Endothelial cell (in vitro differentiated cells): ENCODE measurements around the gene FAM193A. TPM values are rescaled to one million over a fixed set of nuclear protein-coding genes. Genes with fewer than 3 reads are reported as not detected.
A peak's percentile ranks its signal among the peaks of the same experiment; 100 is the strongest.

Source experiments
- DNase-seq: peaks from one replicate; pipeline ENCODE4 v3.0.0; 2021; ENCODE audit warnings: low spot score
- H3K27ac Mint-ChIP-seq: one replicate; pipeline ENCODE4 v1.8.0; 2021; ENCODE audit warnings: mixed read lengths, inconsistent platforms; ENCODE audit not compliant: unreplicated experiment
- H3K27me3 Mint-ChIP-seq: one replicate; pipeline ENCODE4 v1.8.0; 2021; ENCODE audit warnings: mild to moderate bottlenecking, moderate library complexity, mixed read lengths, inconsistent platforms; ENCODE audit not compliant: unreplicated experiment
- H3K36me3 Mint-ChIP-seq: one replicate; pipeline ENCODE4 v1.8.0; 2021; ENCODE audit warnings: mild to moderate bottlenecking, low read depth, mixed read lengths, inconsistent platforms; ENCODE audit not compliant: unreplicated experiment
- H3K4me1 Mint-ChIP-seq: one replicate; pipeline ENCODE4 v1.8.0; 2021; ENCODE audit warnings: mild to moderate bottlenecking, mixed read lengths, inconsistent platforms; ENCODE audit not compliant: unreplicated experiment
- H3K4me3 Mint-ChIP-seq: one replicate; pipeline ENCODE4 v1.8.0; 2021; ENCODE audit warnings: mild to moderate bottlenecking, mixed read lengths, inconsistent platforms; ENCODE audit not compliant: unreplicated experiment
- H3K9me3 Mint-ChIP-seq: one replicate; pipeline ENCODE4 v1.8.0; 2021; ENCODE audit warnings: mixed read lengths, inconsistent platforms; ENCODE audit not compliant: unreplicated experiment
- total RNA-seq: library from RNA; stranded (reverse); fragmentation: NEBNext Ultra II Directional; extraction: Animal tissue kit (Norgen Biotek cat#: 25700); gene quantifications from one replicate; pipeline ENCODE4 v1.2.1, GENCODE V29; 2021; ENCODE audit not compliant: unreplicated experiment
- TF ChIP-seq, protein P1 (sequence below): fragments of 200-600 bp; sonication (generic); IDR thresholded peaks from one replicate; pipeline ENCODE4 v1.5.0; 2021; ENCODE audit warnings: antibody characterized with exemption; ENCODE audit not compliant: unreplicated experiment

The FAM193A gene
- total RNA-seq, 1 donor from 2014 or later: 33.7 TPM

DNA sequence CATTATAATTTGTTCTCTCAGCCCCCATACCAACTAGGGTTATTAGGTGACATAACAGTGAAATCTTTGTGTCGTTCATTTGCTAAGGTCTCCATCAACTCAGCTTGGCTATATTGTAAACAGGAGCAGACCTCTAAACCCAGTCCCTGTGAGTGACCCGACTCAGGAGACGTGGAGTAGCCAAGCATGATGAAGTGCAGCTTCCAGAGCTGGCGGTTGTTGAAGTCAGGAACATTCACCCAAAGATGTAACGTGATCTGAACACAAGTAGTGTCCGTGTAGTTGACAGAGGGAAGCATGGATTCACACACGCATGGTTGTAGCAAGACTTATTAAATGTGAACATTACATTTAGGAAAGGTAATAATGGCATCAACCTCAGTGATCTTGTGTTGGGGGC is 102.3 kb downstream of the FAM193A start:
- Mint-ChIP-seq H3K27me3 (no peaks in the 10 kb centered on the region), H3K36me3 (peaks cover 30% of the 10 kb centered on the region), H3K4me1 (no peaks in the 10 kb centered on the region), H3K27ac (no peak overlapping the region), H3K9me3 (no peaks in the 10 kb centered on the region), H3K4me3 (no peak overlapping the region)
- DNase-seq: no peak
- TF ChIP-seq, protein P1, sequence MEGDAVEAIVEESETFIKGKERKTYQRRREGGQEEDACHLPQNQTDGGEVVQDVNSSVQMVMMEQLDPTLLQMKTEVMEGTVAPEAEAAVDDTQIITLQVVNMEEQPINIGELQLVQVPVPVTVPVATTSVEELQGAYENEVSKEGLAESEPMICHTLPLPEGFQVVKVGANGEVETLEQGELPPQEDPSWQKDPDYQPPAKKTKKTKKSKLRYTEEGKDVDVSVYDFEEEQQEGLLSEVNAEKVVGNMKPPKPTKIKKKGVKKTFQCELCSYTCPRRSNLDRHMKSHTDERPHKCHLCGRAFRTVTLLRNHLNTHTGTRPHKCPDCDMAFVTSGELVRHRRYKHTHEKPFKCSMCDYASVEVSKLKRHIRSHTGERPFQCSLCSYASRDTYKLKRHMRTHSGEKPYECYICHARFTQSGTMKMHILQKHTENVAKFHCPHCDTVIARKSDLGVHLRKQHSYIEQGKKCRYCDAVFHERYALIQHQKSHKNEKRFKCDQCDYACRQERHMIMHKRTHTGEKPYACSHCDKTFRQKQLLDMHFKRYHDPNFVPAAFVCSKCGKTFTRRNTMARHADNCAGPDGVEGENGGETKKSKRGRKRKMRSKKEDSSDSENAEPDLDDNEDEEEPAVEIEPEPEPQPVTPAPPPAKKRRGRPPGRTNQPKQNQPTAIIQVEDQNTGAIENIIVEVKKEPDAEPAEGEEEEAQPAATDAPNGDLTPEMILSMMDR: no peak

DNA sequence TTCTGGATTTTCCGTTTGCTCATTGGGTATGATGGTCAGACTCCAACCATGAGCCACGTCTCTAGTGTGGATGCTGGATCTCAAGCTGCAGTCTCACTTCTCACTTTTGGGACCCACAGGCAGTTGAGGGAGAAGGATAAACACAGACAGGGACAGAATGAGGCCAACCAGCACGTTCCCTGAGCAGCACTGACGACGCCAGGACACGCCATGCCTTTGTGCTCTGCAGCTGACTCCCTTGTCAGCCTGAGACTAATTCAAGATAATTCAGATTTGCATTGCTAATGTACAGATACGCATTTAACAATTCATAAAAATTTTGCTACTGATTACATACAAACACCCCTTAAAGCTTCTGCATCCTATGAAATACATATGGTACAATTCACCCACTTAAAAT is 106.5 kb downstream of the FAM193A start:
- TF ChIP-seq, protein P1: no peak
- Mint-ChIP-seq H3K27ac (peak overlapping the region; percentile 30), H3K36me3 (peaks cover 23% of the 10 kb centered on the region), H3K4me1 (no peaks in the 10 kb centered on the region), H3K27me3 (peaks cover 2% of the 10 kb centered on the region), H3K9me3 (no peaks in the 10 kb centered on the region), H3K4me3 (no peak overlapping the region)
- no peak for DNase-seq

DNA sequence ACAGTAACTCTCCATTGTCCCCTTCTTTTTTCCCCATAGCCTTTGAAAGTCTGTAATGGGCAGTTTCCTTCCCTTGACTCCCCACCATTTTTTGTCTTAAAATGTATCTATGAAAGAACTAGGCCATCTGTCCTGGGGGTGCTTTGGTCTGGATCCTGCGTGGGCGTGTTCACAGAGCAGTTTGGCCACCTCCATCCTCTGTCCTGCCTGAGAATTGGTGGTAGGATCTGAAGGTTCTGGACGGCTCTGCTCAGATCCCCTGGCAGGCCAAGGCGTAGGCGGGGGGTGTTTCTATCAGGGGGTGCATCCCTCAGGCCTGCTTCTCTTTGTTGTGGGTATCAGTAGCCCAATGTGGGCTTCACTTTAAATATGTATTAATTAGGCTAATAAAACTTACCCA is 107.1 kb downstream of the FAM193A start:
- H3K27ac Mint-ChIP-seq: no peak overlapping the region
- H3K4me3 Mint-ChIP-seq: no peak overlapping the region
- H3K36me3 Mint-ChIP-seq: peaks cover 28% of the 10 kb centered on the region

DNA sequence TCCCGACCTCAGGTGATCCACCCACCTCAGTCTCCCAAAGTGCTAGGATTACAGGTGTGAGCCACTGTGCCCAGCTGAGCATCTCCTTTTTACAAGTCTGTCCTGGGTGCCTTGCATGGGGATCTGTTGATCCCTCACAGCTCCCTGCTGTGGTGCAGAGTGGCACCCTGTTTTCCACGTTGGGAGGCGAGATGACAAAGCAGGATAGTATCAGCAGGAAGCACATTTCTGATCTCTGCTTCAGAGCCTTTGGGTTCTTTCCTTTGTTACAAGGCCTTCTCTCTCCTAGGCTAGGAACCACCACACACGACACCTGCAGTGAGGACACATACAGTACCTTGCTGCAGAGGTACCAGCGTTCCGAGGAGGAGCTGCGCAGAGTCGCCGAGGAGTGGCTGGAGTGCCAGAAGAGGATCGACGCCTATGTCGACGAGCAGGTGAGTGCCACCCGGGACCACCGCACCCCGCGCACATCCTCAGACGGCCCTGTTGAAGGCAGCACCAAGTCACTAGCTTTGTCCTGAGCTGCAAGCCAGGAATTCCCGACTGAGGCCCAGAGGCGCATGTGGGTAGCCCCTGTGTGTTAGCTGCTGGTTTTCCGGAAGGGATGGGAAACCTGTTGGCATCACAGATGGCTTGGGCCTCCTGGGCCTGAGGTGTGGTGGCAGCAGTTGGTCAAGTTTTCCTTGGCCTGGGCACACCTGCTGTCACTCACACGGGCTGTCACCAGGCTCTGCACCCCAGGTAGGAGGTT is 110.1 kb downstream of the FAM193A start:
- H3K9me3 Mint-ChIP-seq: no peaks in the 10 kb centered on the region
- peaks cover 2% of the 10 kb centered on the region for H3K27me3 Mint-ChIP-seq
- no peak overlapping the region for H3K4me3 Mint-ChIP-seq
- peak overlapping the region; percentile 30 for H3K27ac Mint-ChIP-seq
- DNase-seq: no peak
- TF ChIP-seq, protein P1: no peak
- peaks cover 1% of the 10 kb centered on the region for H3K4me1 Mint-ChIP-seq
- H3K36me3 Mint-ChIP-seq: peaks cover 25% of the 10 kb centered on the region

More for the DNA sequence above, 107.1 kb downstream of the FAM193A start:
- TF ChIP-seq, protein P1: no peak
- Mint-ChIP-seq H3K4me1 (no peaks in the 10 kb centered on the region), H3K27me3 (peaks cover 2% of the 10 kb centered on the region), H3K9me3 (no peaks in the 10 kb centered on the region)
- no peak for DNase-seq

DNA sequence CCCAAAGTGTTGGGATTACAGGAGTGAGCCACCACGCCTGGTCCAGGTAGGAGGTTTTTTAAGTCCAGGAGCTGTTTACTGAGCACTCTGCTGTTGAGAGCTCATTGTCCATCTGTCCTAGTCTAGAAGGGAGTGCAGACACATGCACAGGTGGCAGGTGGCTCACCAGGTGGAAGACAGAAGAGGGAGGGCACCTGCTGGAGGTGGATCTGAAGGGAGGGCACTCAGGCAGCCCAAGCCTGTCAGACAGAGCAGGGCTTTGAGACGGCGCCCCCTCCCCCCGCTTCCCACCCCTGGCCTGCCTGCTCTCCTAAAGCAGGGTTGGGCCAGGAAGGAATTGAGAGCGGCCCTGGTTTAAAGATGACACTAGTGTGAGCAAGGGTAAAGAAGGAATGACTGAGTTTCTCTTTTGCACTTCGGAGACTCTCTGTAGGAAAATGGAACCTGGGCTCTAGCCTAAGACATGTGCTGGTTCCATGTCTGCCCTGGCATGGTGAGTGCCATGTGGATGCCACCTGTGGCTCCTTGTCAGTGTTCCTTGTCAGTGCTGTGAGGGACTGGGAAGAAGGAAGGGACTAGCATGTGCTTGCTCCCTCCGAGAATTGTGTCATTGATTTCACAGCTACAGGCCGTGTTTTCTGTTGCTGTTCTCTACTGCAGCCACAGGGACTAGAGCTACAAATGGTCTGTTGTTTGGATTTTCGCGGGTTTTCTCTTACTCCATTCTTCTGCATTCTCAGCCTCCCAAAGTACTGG is 111.1 kb downstream of the FAM193A start:
- Mint-ChIP-seq H3K27me3 (peaks cover 2% of the 10 kb centered on the region), H3K4me3 (peak overlapping the region; percentile 37), H3K27ac (peak overlapping the region; percentile 10), H3K36me3 (peaks cover 27% of the 10 kb centered on the region), H3K9me3 (no peaks in the 10 kb centered on the region), H3K4me1 (peaks cover 8% of the 10 kb centered on the region)
- TF ChIP-seq, protein P1: no peak
- DNase-seq: no peak
